SK-N-SH (cell line): Measurements from ENCODE around the gene AEN. TPM values are rescaled to one million over a fixed set of nuclear protein-coding genes. Genes with fewer than 3 reads are reported as not detected.

Experiments used
- CTCF ChIA-PET: fragments of 300-600, 350-600 bp; formaldehyde crosslinking; extraction: SDS; loops from one replicate; lab custom pipeline; 2021; lab: Yijun Ruan, JAX
- POLR2A ChIA-PET: fragments of 350-600 bp; sonication (Branson Sonifier 250); formaldehyde crosslinking; extraction: SDS; loops from one replicate; lab custom pipeline; 2020; ENCODE audit warnings: antibody characterized with exemption, inconsistent platforms; lab: Yijun Ruan, JAX
- DNase-seq: peaks from one replicate; pipeline ENCODE4 v3.0.0; 2012
- H2AFZ ChIP-seq: fragments of 200-600 bp; sonication (generic); 2 replicates; pipeline ENCODE4 v1.8.1; 2016; ENCODE audit warnings: antibody characterized with exemption, mild to moderate bottlenecking, low read depth
- H3F3A ChIP-seq: fragments of 200-600 bp; sonication (generic); replicated peaks from 2 replicates; pipeline ENCODE3; 2016; ENCODE audit warnings: antibody characterized with exemption, mild to moderate bottlenecking; ENCODE audit not compliant: insufficient read depth
- H3K27ac ChIP-seq, 2 experiments: fragments of 200-500 bp in 1 of 2; fragments of 200-600 bp in 1 of 2; sonication (Bioruptor generic) in 1 of 2; sonication (generic), shearing (Covaris generic) in 1 of 2; 2 replicates each; pipeline versions ENCODE4 v1.5.1 to v1.6.1; 2014 to 2016; ENCODE audit warnings: low read depth in 2 of 2, inconsistent platforms in 1 of 2, low read length in 1 of 2, mild to moderate bottlenecking in 1 of 2, mixed read lengths in 1 of 2
- H3K27me3 ChIP-seq: fragments of 200-600 bp; sonication (generic), shearing (Covaris generic); 2 replicates; pipeline ENCODE4 v1.6.1; 2016; ENCODE audit warnings: mixed run types; ENCODE audit not compliant: insufficient read depth
- H3K36me3 ChIP-seq, 2 experiments: fragments of 200-500 bp in 1 of 2; fragments of 200-600 bp in 1 of 2; sonication (Bioruptor generic) in 1 of 2; sonication (generic) in 1 of 2; replicated peaks in 1 of 2; 2 replicates each; pipeline versions ENCODE3 to v1.5.1; 2014 to 2016; ENCODE audit warnings: low read length in 1 of 2, mild to moderate bottlenecking in 1 of 2; ENCODE audit not compliant: insufficient read depth in 2 of 2, control insufficient read depth in 1 of 2
- H3K4me1 ChIP-seq, 2 experiments: fragments of 200-500 bp in 1 of 2; fragments of 200-600 bp in 1 of 2; sonication (Bioruptor generic) in 1 of 2; sonication (generic), shearing (Covaris generic) in 1 of 2; 2 replicates each; pipeline versions ENCODE4 v1.5.1 to v1.6.1; 2014 to 2016; ENCODE audit warnings: low read depth in 1 of 2, low read length in 1 of 2, mixed run types in 1 of 2; ENCODE audit not compliant: insufficient read depth in 2 of 2, control insufficient read depth in 1 of 2
- H3K4me2 ChIP-seq: fragments of 200-600 bp; sonication (generic), shearing (Covaris generic); 2 replicates; pipeline ENCODE4 v1.6.1; 2017; ENCODE audit warnings: mixed run types
- H3K4me3 ChIP-seq, 2 experiments: fragments of 200-500 bp in 1 of 2; fragments of 200-600 bp in 1 of 2; sonication (Bioruptor generic) in 1 of 2; sonication (generic), shearing (Covaris generic) in 1 of 2; 2 replicates each; pipeline versions ENCODE4 v1.5.1 to v1.8.1; 2014 to 2016; ENCODE audit warnings: low read depth in 2 of 2, inconsistent platforms in 1 of 2, low read length in 1 of 2, mild to moderate bottlenecking in 1 of 2, mixed read lengths in 1 of 2, moderate library complexity in 1 of 2
- H3K79me2 ChIP-seq: fragments of 200-600 bp; sonication (generic); 2 replicates; pipeline ENCODE4 v1.8.1; 2017; ENCODE audit warnings: mild to moderate bottlenecking; ENCODE audit not compliant: insufficient read depth
- H3K9ac ChIP-seq: fragments of 200-600 bp; sonication (generic); 2 replicates; pipeline ENCODE4 v1.6.1; 2017; ENCODE audit warnings: mixed run types
- H3K9me2 ChIP-seq: fragments of 200-600 bp; sonication (generic); 2 replicates; pipeline ENCODE4 v1.6.1; 2017; ENCODE audit warnings: mixed run types
- H3K9me3 ChIP-seq: fragments of 200-600 bp; sonication (generic); 2 replicates; pipeline ENCODE4 v1.6.1; 2017; ENCODE audit warnings: mixed run types, mild to moderate bottlenecking, moderate library complexity
- H4K20me1 ChIP-seq: fragments of 200-600 bp; sonication (generic); 2 replicates; pipeline ENCODE4 v1.6.1; 2017; ENCODE audit warnings: mild to moderate bottlenecking, mixed run types; ENCODE audit not compliant: insufficient read depth
- FOSL2 ChIP-seq: IDR thresholded peaks from 2 replicates; pipeline ENCODE4 v1.4.0; 2012; ENCODE audit warnings: low read depth, mild to moderate bottlenecking, moderate library complexity, borderline replicate concordance
- FOXJ3 ChIP-seq: sonication (generic); formaldehyde crosslinking; IDR thresholded peaks from 2 replicates; pipeline ENCODE4 v1.5.1; 2020; ENCODE audit warnings: mild to moderate bottlenecking, missing genetic modification reagents
- MXI1 ChIP-seq: IDR thresholded peaks from 2 replicates; pipeline ENCODE4 v1.6.1; 2012; ENCODE audit warnings: mild to moderate bottlenecking, low read depth, low read length, improper control_type of control experiment
- POLR2AphosphoS5 ChIP-seq: IDR thresholded peaks from 2 replicates; pipeline ENCODE4 v1.6.1; 2012; ENCODE audit warnings: low read depth, low read length
- RAD21 ChIP-seq: IDR thresholded peaks from 2 replicates; pipeline ENCODE4 v1.6.1; 2012; ENCODE audit warnings: mild to moderate bottlenecking, low read length
- RXRA ChIP-seq: IDR thresholded peaks from 2 replicates; pipeline ENCODE4 v1.4.0; 2012; ENCODE audit warnings: low read depth, mild to moderate bottlenecking, borderline replicate concordance
- SIN3A ChIP-seq: IDR thresholded peaks from 2 replicates; pipeline ENCODE4 v1.6.1; 2012; ENCODE audit warnings: low read depth, mild to moderate bottlenecking, low read length, moderate library complexity, borderline replicate concordance
- SMC3 ChIP-seq: IDR thresholded peaks from 2 replicates; pipeline ENCODE4 v1.6.1; 2012; ENCODE audit warnings: low read depth, low read length, improper control_type of control experiment
- polyA plus RNA-seq, 3 experiments: library from polyadenylated mRNA; depleted of rRNA; stranded (reverse); fragments of >200 nt; gene quantifications; 2 replicates each; pipeline ENCODE4 v1.2.3, GENCODE V29; 2012
- TF ChIP-seq, protein P1 (sequence below): fragments of 200-600 bp; sonication (generic); IDR thresholded peaks from 2 replicates; pipeline ENCODE4 v1.6.1; 2017; ENCODE audit warnings: antibody characterized with exemption, mild to moderate bottlenecking, moderate library complexity
- TF ChIP-seq, protein P2 (sequence below): fragments of 150-350 bp; IDR thresholded peaks from 2 replicates; pipeline ENCODE4 v1.6.1; 2016; ENCODE audit warnings: mild to moderate bottlenecking, low read depth, low read length
- TF ChIP-seq, protein P3 (sequence below): IDR thresholded peaks from 2 replicates; pipeline ENCODE4 v1.6.1; 2012; ENCODE audit warnings: mild to moderate bottlenecking, low read depth, low read length, moderate library complexity

Gene AEN
- polyA plus RNA-seq, 1 of the 3 experiments (the other 2 are of a cell fraction) = 46.4 TPM

DNA sequence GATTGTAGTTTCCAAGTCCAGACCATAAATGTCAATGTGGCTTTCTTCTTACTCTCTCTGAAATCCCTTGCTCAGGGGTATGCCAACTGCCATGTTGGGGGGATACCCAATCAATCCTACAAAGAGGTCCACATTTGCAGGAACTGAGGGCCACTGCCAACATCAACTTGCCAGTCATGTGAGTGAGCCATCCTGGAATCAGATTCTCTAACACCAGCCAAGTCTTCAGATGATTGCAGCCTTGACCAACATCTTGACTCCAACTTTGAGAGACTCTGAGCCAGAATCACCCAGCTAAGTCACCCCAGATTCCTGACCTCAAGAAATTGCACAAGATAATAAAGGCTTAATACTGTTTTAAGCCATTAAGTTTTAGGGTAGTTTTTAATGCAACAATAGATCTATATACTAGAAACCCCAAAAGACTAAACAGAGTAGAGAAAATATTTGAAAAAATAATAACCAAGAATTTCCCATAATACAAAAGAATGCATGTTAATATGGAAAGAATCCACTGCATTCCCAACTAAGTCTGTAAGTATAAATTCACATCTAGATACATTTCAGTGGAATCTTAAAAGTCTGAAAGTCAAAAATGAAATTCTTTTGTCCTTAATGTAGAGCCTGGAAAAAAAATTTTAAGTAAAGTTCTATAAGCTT is 40.0 kb downstream of the AEN start:
- no peaks in the 10 kb centered on the region for H3K79me2 ChIP-seq
- H3K27ac ChIP-seq = peak overlapping the region in 1 of 2 experiments; percentile 52; a peak in 2 of 4 replicates
- ChIA-PET CTCF (no interaction called here), POLR2A (no interaction called here)
- no peak overlapping the region for H3K4me3 ChIP-seq
- H3K4me2 ChIP-seq = no peak overlapping the region
- no peaks in the 10 kb centered on the region for H3K27me3 ChIP-seq
- H3K36me3 ChIP-seq = no peaks in the 10 kb centered on the region
- no peaks in the 10 kb centered on the region for H3K9me2 ChIP-seq
- H3F3A ChIP-seq = peaks cover 7% of the 10 kb centered on the region
- no peaks in the 10 kb centered on the region for H4K20me1 ChIP-seq
- no peaks in the 10 kb centered on the region for H3K9me3 ChIP-seq
- TF ChIP-seq RXRA (no peak), RAD21 (no peak), FOSL2 (no peak), POLR2AphosphoS5 (no peak), SIN3A (no peak), MXI1 (no peak), FOXJ3 (no peak), SMC3 (no peak)
- TF ChIP-seq, protein P1, sequence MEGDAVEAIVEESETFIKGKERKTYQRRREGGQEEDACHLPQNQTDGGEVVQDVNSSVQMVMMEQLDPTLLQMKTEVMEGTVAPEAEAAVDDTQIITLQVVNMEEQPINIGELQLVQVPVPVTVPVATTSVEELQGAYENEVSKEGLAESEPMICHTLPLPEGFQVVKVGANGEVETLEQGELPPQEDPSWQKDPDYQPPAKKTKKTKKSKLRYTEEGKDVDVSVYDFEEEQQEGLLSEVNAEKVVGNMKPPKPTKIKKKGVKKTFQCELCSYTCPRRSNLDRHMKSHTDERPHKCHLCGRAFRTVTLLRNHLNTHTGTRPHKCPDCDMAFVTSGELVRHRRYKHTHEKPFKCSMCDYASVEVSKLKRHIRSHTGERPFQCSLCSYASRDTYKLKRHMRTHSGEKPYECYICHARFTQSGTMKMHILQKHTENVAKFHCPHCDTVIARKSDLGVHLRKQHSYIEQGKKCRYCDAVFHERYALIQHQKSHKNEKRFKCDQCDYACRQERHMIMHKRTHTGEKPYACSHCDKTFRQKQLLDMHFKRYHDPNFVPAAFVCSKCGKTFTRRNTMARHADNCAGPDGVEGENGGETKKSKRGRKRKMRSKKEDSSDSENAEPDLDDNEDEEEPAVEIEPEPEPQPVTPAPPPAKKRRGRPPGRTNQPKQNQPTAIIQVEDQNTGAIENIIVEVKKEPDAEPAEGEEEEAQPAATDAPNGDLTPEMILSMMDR = no peak
- TF ChIP-seq, protein P2, sequence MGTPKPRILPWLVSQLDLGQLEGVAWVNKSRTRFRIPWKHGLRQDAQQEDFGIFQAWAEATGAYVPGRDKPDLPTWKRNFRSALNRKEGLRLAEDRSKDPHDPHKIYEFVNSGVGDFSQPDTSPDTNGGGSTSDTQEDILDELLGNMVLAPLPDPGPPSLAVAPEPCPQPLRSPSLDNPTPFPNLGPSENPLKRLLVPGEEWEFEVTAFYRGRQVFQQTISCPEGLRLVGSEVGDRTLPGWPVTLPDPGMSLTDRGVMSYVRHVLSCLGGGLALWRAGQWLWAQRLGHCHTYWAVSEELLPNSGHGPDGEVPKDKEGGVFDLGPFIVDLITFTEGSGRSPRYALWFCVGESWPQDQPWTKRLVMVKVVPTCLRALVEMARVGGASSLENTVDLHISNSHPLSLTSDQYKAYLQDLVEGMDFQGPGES = no peak
- TF ChIP-seq, protein P3, sequence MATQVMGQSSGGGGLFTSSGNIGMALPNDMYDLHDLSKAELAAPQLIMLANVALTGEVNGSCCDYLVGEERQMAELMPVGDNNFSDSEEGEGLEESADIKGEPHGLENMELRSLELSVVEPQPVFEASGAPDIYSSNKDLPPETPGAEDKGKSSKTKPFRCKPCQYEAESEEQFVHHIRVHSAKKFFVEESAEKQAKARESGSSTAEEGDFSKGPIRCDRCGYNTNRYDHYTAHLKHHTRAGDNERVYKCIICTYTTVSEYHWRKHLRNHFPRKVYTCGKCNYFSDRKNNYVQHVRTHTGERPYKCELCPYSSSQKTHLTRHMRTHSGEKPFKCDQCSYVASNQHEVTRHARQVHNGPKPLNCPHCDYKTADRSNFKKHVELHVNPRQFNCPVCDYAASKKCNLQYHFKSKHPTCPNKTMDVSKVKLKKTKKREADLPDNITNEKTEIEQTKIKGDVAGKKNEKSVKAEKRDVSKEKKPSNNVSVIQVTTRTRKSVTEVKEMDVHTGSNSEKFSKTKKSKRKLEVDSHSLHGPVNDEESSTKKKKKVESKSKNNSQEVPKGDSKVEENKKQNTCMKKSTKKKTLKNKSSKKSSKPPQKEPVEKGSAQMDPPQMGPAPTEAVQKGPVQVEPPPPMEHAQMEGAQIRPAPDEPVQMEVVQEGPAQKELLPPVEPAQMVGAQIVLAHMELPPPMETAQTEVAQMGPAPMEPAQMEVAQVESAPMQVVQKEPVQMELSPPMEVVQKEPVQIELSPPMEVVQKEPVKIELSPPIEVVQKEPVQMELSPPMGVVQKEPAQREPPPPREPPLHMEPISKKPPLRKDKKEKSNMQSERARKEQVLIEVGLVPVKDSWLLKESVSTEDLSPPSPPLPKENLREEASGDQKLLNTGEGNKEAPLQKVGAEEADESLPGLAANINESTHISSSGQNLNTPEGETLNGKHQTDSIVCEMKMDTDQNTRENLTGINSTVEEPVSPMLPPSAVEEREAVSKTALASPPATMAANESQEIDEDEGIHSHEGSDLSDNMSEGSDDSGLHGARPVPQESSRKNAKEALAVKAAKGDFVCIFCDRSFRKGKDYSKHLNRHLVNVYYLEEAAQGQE = no peak
- H2AFZ ChIP-seq = no peak overlapping the region
- no peak overlapping the region for H3K9ac ChIP-seq
- peaks cover 0 to 3% of the 10 kb centered on the region in 2 experiments; a peak in 1 of 4 replicates for H3K4me1 ChIP-seq
- DNase-seq = no peak
